ENCODE results near the gene RBMS3.
"Not testable (repeated sequence)": the region's sequence is repeated elsewhere in the genome, so short reads cannot be mapped to it uniquely, and the experiment has no call there.

RBMS3 gene

GRCh38 chr3:29655015-29655747 lies 374.3 kb downstream of the RBMS3 start:
- Histone ChIP-seq H3K4me3 (ENCODE audit: low read depth, low read length) (no peak overlapping the region), H3K27ac (ENCODE audit: low read depth, low read length) (no peak overlapping the region), H3K79me2 (ENCODE audit: control insufficient read depth, insufficient read depth, low read length, unreplicated experiment) (no peaks in the 10 kb centered on the region), H3K36me3 (ENCODE audit: insufficient read depth, low read length) (no peaks in the 10 kb centered on the region), H2AFZ (ENCODE audit: low read length, unreplicated experiment) (no peak overlapping the region), H3K4me1 (ENCODE audit: control insufficient read depth, insufficient read depth, low read length, unreplicated experiment) (peaks cover 4% of the 10 kb centered on the region), H3K27me3 (ENCODE audit: insufficient read depth, low read length) (no peaks in the 10 kb centered on the region)

DNA sequence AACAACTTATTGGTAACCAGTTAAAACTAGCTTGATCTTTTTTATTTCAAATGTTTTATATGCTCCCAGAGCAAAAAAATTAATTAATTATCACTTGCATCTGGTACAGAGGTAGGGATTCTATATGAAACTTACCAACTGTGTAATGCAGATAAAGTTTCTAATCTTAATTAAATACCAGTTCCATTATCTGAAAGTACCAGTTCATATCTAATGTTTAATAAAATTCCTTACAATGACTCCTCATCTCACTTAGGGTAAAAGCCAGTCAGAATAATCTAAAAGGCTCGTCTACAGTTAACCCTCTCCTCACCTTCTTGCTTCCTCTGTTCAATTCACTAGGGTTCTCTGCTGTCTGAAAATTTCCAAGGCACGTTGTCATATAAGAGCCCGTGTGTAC lies 384.8 kb downstream of the RBMS3 start:
- H3K4me1 ChIP-seq (ENCODE audit: control insufficient read depth, insufficient read depth, low read length, unreplicated experiment), result no peaks in the 10 kb centered on the region
- H3K27ac ChIP-seq (ENCODE audit: low read depth, low read length), result no peak overlapping the region
- no peaks in the 10 kb centered on the region for H3K27me3 ChIP-seq (ENCODE audit: insufficient read depth, low read length)
- H3K36me3 ChIP-seq (ENCODE audit: insufficient read depth, low read length), result no peaks in the 10 kb centered on the region
- no peak overlapping the region for H3K4me3 ChIP-seq (ENCODE audit: low read depth, low read length)
- H3K79me2 ChIP-seq (ENCODE audit: control insufficient read depth, insufficient read depth, low read length, unreplicated experiment), result no peaks in the 10 kb centered on the region
- H2AFZ ChIP-seq (ENCODE audit: low read length, unreplicated experiment), result no peak overlapping the region

GRCh38 chr3:29668233-29668632 lies 387.4 kb downstream of the RBMS3 start:
- Histone ChIP-seq H3K36me3 (ENCODE audit: insufficient read depth, low read length) (no peaks in the 10 kb centered on the region), H3K27ac (ENCODE audit: low read depth, low read length) (no peak overlapping the region), H3K4me3 (ENCODE audit: low read depth, low read length) (no peak overlapping the region), H3K4me1 (ENCODE audit: control insufficient read depth, insufficient read depth, low read length, unreplicated experiment) (no peaks in the 10 kb centered on the region), H3K79me2 (ENCODE audit: control insufficient read depth, insufficient read depth, low read length, unreplicated experiment) (no peaks in the 10 kb centered on the region), H3K27me3 (ENCODE audit: insufficient read depth, low read length) (no peaks in the 10 kb centered on the region), H2AFZ (ENCODE audit: low read length, unreplicated experiment) (no peak overlapping the region)

DNA sequence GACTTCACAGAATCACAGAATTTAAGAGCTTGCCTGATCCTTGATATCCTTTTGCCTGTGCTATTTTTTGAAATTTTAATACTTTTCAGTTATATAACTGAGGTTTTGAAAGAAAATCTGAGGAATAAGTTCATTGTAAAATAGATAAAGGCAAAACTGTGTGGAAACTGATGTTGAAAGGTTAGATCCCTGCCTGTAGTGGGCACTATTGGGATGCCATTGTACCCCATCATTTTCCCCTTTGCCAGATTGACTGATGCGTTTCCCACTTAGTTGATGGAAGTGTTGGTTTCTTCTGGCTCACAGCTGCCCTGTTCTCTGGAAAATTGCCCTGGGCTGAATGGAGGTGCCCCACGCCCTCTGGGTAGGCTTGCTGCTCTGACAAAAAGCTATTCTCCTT lies 387.9 kb downstream of the RBMS3 start:
- Histone ChIP-seq H3K79me2 (ENCODE audit: control insufficient read depth, insufficient read depth, low read length, unreplicated experiment) (no peaks in the 10 kb centered on the region), H3K4me1 (ENCODE audit: control insufficient read depth, insufficient read depth, low read length, unreplicated experiment) (no peaks in the 10 kb centered on the region), H3K36me3 (ENCODE audit: insufficient read depth, low read length) (no peaks in the 10 kb centered on the region), H3K4me3 (ENCODE audit: low read depth, low read length) (no peak overlapping the region), H3K27ac (ENCODE audit: low read depth, low read length) (no peak overlapping the region), H2AFZ (ENCODE audit: low read length, unreplicated experiment) (no peak overlapping the region), H3K27me3 (ENCODE audit: insufficient read depth, low read length) (no peaks in the 10 kb centered on the region)

DNA sequence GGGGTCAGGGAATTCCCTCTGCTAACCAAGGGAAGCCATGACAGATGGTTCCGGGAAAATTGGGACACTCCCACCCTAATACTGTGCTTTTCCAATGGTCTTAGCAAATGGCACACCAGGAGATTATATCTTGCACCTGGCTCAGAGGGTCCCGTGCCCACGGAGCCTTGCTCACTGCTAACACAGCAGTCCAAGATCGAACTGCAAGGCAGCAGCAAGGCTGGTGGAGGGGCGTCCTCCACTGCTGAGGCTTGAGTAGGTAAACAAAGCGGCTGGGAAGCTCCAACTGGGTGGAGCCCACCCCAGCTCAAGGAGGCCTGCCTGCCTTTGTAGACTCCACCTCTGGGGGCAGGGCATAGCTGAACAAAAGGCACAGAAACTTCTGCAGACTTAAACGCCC lies 389.6 kb downstream of the RBMS3 start:
- H3K4me3 ChIP-seq (ENCODE audit: low read depth, low read length); H3K27me3 ChIP-seq (ENCODE audit: insufficient read depth, low read length); H3K79me2 ChIP-seq (ENCODE audit: control insufficient read depth, insufficient read depth, low read length, unreplicated experiment); H3K4me1 ChIP-seq (ENCODE audit: control insufficient read depth, insufficient read depth, low read length, unreplicated experiment); H2AFZ ChIP-seq (ENCODE audit: low read length, unreplicated experiment); H3K27ac ChIP-seq (ENCODE audit: low read depth, low read length); H3K36me3 ChIP-seq (ENCODE audit: insufficient read depth, low read length): not testable (repeated sequence)

DNA sequence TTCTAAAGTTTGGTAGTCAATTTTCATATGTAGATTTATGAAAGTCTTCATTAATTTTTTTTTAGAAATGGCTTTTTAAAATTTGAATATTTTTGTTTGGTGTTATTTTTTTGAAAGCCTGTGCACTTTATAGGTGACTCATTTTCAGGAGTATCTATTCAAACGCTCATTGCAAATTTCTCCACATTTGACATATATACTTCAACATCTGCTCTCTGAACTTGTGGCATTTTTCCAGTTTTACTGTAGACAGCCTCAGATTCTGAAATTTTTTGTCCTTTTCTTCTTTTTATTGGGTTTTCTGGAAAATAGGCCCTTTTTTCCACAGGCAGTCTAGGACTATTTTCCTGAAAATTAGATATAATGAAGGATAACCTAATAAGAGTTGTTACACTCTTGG lies 396.6 kb downstream of the RBMS3 start:
- Histone ChIP-seq H3K36me3 (ENCODE audit: insufficient read depth, low read length) (no peaks in the 10 kb centered on the region), H3K27me3 (ENCODE audit: insufficient read depth, low read length) (no peaks in the 10 kb centered on the region), H2AFZ (ENCODE audit: low read length, unreplicated experiment) (no peak overlapping the region), H3K27ac (ENCODE audit: low read depth, low read length) (no peak overlapping the region), H3K79me2 (ENCODE audit: control insufficient read depth, insufficient read depth, low read length, unreplicated experiment) (no peaks in the 10 kb centered on the region), H3K4me1 (ENCODE audit: control insufficient read depth, insufficient read depth, low read length, unreplicated experiment) (peaks cover 6% of the 10 kb centered on the region), H3K4me3 (ENCODE audit: low read depth, low read length) (no peak overlapping the region)

- Histone ChIP-seq H3K36me3 (ENCODE audit: insufficient read depth, low read length) (no peaks in the 10 kb centered on the region), H2AFZ (ENCODE audit: low read length, unreplicated experiment) (no peak overlapping the region), H3K79me2 (ENCODE audit: control insufficient read depth, insufficient read depth, low read length, unreplicated experiment) (no peaks in the 10 kb centered on the region), H3K4me1 (ENCODE audit: control insufficient read depth, insufficient read depth, low read length, unreplicated experiment) (peaks cover 26% of the 10 kb centered on the region), H3K27ac (ENCODE audit: low read depth, low read length) (no peak overlapping the region), H3K27me3 (ENCODE audit: insufficient read depth, low read length) (no peaks in the 10 kb centered on the region), H3K4me3 (ENCODE audit: low read depth, low read length) (no peak overlapping the region)
These were observed 399.1 kb downstream of the RBMS3 start for GRCh38 chr3:29679944-29680343.

DNA sequence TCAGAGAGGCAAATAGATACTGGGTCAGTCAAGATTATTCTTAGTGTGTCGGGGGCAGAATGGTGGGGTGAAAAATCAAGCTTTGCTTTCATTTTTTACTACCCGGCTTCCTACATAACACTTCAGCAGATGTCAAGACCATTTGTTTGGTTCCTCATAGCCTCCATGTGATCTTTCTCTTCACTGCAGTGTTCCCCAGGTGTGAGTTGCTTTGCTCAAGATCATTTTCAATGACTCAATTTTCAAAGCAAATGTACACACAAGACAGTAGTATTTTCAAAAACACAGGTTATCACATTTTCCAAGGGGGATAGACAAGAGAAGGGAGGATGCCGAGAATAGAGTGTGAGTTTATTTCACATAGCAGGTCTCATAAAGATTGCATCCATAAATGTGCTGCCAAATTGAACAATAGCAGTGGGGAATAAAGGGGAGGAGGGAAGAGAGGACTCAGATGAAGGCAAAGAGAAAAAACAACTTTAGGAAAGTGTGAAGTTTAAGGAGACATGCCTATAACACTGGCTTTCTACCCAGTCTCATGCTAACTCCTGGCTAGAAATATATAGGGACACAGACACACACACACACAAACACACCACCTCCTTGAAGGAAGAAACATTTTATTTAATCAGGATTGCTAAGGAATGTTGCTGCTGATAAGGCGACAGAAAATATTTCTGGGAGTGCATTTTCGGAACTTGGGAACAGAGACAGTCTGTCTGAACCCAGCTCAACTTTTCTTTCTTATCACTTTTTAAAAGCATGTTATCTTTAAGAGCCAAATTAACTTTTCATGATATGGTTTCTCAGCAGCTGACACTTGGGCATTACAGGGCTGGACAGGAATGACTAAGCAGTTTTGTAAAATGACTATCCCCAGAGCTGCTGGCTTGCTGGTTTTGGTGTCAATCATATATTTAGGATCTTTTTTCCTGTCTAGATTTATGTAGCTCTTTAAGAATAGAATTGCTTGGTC lies 402.4 kb downstream of the RBMS3 start:
- Histone ChIP-seq H3K4me1 (ENCODE audit: control insufficient read depth, insufficient read depth, low read length, unreplicated experiment) (peaks cover 35% of the 10 kb centered on the region), H2AFZ (ENCODE audit: low read length, unreplicated experiment) (peak overlapping the region; percentile 74), H3K4me3 (ENCODE audit: low read depth, low read length) (0 out of 2 replicates have a peak overlapping the region, but pooled peaks have one; percentile 27), H3K79me2 (ENCODE audit: control insufficient read depth, insufficient read depth, low read length, unreplicated experiment) (no peaks in the 10 kb centered on the region), H3K27me3 (ENCODE audit: insufficient read depth, low read length) (no peaks in the 10 kb centered on the region), H3K27ac (ENCODE audit: low read depth, low read length) (peak overlapping the region; percentile 76), H3K36me3 (ENCODE audit: insufficient read depth, low read length) (no peaks in the 10 kb centered on the region)

GRCh38 chr3:29686889-29687592 lies 406.2 kb downstream of the RBMS3 start:
- H3K27ac ChIP-seq (ENCODE audit: low read depth, low read length), result peak overlapping the region; percentile 67
- H3K79me2 ChIP-seq (ENCODE audit: control insufficient read depth, insufficient read depth, low read length, unreplicated experiment), result no peaks in the 10 kb centered on the region
- peak overlapping the region; percentile 63 for H2AFZ ChIP-seq (ENCODE audit: low read length, unreplicated experiment)
- peaks cover 46% of the 10 kb centered on the region for H3K4me1 ChIP-seq (ENCODE audit: control insufficient read depth, insufficient read depth, low read length, unreplicated experiment)
- peak overlapping the region; percentile 31; the same call in 1 of the 2 replicates for H3K4me3 ChIP-seq (ENCODE audit: low read depth, low read length)
- no peaks in the 10 kb centered on the region for H3K36me3 ChIP-seq (ENCODE audit: insufficient read depth, low read length)
- H3K27me3 ChIP-seq (ENCODE audit: insufficient read depth, low read length), result no peaks in the 10 kb centered on the region

- no peaks in the 10 kb centered on the region for H3K36me3 ChIP-seq (ENCODE audit: insufficient read depth, low read length)
- H3K27ac ChIP-seq (ENCODE audit: low read depth, low read length), result peak overlapping the region; percentile 28; the same call in 1 of the 2 replicates
- no peak overlapping the region for H3K4me3 ChIP-seq (ENCODE audit: low read depth, low read length)
- no peak overlapping the region for H2AFZ ChIP-seq (ENCODE audit: low read length, unreplicated experiment)
- H3K27me3 ChIP-seq (ENCODE audit: insufficient read depth, low read length), result no peaks in the 10 kb centered on the region
- H3K4me1 ChIP-seq (ENCODE audit: control insufficient read depth, insufficient read depth, low read length, unreplicated experiment), result peaks cover 55% of the 10 kb centered on the region
- H3K79me2 ChIP-seq (ENCODE audit: control insufficient read depth, insufficient read depth, low read length, unreplicated experiment), result peaks cover 3% of the 10 kb centered on the region
These were observed 409.9 kb downstream of the RBMS3 start for GRCh38 chr3:29690686-29691353.
